Mesenchymal stem cell (in vitro differentiated cells and primary cell): ENCODE measurements around the gene PHB1. TPM values are rescaled to one million over a fixed set of nuclear protein-coding genes. Genes with fewer than 3 reads are reported as not detected.

Experiments used
- small RNA-seq: library from polyadenylated mRNA; stranded (forward); fragments of <200 nt; extraction: miRNeasy Mini kit (QIAGEN cat#:217004); gene quantifications from one replicate; pipeline ENCODE3, GENCODE V24; 2013; ENCODE audit warnings: low read depth

The PHB1 gene

Small RNA genes lying within 50 kb of the gene (small RNA-seq; reads per million reads assigned to genes)
- gene RF00019: not detected
